Dendritic cell treated with granulocyte-macrophage colony-stimulating factor and Interleukin-4, amounts not matched to agents 40 ng/mL and 50 ng/mL, for 4 days (primary cell): Measurements from ENCODE around the gene DCAF6.

ENCODE experiments used
- H3K27ac Mint-ChIP-seq: one replicate; pipeline ENCODE4 v1.8.0; 2022; ENCODE audit warnings: mild to moderate bottlenecking, mixed read lengths
- H3K27me3 Mint-ChIP-seq: one replicate; pipeline ENCODE4 v1.8.0; 2022; ENCODE audit warnings: mild to moderate bottlenecking, mixed read lengths
- H3K36me3 Mint-ChIP-seq: one replicate; pipeline ENCODE4 v1.8.0; 2022; ENCODE audit warnings: low read depth, mixed read lengths
- H3K4me1 Mint-ChIP-seq: one replicate; pipeline ENCODE4 v1.8.0; 2022; ENCODE audit warnings: low read depth, mixed read lengths
- H3K4me3 Mint-ChIP-seq: one replicate; pipeline ENCODE4 v1.8.0; 2022; ENCODE audit warnings: mild to moderate bottlenecking, moderate library complexity, mixed read lengths
- H3K9me3 Mint-ChIP-seq: one replicate; pipeline ENCODE4 v1.8.0; 2022; ENCODE audit warnings: mixed read lengths
- intact Hi-C: fragments of 100-400 bp; cut with micrococcal nuclease; formaldehyde crosslinking; loops from one replicate; pipeline ENCODE4 v1.15.0; 2022

Gene DCAF6

GRCh38 chr1:168092566-168093355 lies 156.3 kb downstream of the DCAF6 start:
- Mint-ChIP-seq H3K4me1 (no peaks in the 10 kb centered on the region), H3K36me3 (no peaks in the 10 kb centered on the region), H3K9me3 (no peaks in the 10 kb centered on the region), H3K27ac (no peak overlapping the region), H3K27me3 (no peaks in the 10 kb centered on the region), H3K4me3 (no peak overlapping the region)
- intact Hi-C loops, result no loop called here

GRCh38 chr1:168093616-168094015 lies 157.1 kb downstream of the DCAF6 start:
- Mint-ChIP-seq H3K9me3 (no peaks in the 10 kb centered on the region), H3K4me1 (no peaks in the 10 kb centered on the region), H3K27me3 (no peaks in the 10 kb centered on the region), H3K36me3 (no peaks in the 10 kb centered on the region), H3K27ac (no peak overlapping the region), H3K4me3 (no peak overlapping the region)
- intact Hi-C loops, result no loop called here

DNA sequence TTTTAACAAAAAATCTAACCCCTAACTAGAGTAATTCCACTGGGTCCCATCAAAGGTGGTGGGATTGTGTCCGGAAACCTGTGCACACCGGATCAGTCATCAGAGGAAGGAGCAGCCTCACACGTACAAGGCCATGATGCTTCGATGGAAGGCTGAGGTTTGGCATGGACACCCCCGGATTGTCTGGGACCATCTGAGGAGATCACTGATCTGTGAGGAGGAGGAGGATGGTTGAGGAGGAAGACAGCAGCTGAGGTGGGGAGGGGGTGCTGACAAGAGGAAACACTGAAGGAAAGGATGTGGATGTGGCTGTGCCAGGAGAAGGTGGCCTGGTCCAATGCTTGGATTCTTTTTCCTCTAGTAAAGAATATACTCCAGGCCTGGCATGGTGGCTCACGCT lies 159.0 kb downstream of the DCAF6 start:
- no peaks in the 10 kb centered on the region for H3K4me1 Mint-ChIP-seq
- no peaks in the 10 kb centered on the region for H3K27me3 Mint-ChIP-seq
- intact Hi-C loops, result no loop called here
- no peak overlapping the region for H3K27ac Mint-ChIP-seq
- H3K36me3 Mint-ChIP-seq, result no peaks in the 10 kb centered on the region
- H3K9me3 Mint-ChIP-seq, result no peaks in the 10 kb centered on the region
- H3K4me3 Mint-ChIP-seq, result no peak overlapping the region

DNA sequence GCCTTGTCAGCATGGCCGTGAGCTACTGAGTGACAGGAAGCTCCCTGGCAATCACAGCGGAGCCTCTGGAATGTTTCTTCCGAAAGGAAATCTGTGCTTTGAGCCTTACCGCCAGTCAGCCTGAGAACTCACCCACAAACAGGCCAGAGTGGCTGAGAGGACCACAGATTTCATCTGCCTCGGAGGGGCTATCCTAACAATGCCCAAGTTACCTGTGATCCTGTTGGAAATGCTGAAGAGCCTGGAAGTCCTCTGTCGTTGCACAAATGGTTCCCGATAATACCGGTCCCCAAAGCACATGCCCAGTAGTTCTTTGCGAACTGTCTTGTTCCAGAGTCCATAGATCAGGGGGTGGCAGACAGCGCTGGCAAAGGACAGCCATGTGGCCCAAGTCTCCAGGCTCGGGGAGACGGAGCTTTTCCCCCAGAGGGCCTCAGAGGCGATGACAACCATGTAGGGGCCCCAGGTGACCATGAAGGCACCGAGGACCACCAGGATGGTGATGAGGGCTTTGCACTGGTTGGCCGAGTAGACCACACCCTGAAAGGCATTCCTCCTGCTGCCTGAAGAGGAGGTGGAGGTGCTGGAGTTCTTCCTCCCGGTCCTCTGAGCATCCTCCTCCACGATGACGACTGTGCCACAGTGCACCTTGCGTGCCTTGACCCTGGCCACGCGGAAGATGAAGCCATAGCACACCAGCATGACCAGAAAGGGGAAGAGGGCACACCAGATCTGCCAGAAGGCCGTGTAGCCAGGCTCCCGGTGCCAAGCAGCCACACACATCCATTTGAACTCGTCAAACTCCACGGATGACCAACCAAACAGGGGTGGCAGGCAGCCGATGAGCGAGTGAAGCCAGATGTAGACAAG lies 160.0 kb downstream of the DCAF6 start:
- H3K36me3 Mint-ChIP-seq, result no peaks in the 10 kb centered on the region
- intact Hi-C loops, result no loop called here
- no peaks in the 10 kb centered on the region for H3K4me1 Mint-ChIP-seq

DNA sequence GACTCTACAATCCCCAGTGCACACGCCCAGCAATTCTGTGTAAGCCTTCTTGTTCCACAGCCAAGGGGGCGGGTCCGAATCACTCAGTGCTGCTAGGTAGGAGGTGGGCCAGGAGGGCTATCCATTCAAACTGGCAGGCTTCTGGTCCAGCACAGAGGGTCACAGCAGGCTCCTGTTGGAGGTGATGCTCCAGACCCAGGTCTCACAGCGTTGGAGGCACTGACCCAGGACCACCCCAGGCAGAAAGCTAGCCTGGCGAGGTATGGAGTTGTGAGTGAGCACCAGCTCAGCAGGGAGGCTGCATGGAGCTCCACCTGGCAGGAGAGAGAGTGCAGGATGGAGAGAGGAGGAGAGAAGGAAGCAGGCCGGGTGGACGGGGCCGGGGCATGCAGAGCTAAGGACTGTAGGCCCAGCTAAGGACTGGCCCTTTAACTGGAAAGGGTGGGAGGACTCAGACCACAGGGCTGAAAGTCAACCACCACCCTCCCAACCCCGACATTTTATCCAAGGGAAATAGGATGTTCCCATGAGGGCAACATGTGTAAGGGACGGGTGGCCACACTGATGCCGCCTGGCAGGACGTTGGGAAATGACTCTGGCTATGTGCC lies 161.5 kb downstream of the DCAF6 start:
- H3K9me3 Mint-ChIP-seq, result no peaks in the 10 kb centered on the region
- H3K4me1 Mint-ChIP-seq, result no peaks in the 10 kb centered on the region
- H3K27me3 Mint-ChIP-seq, result no peaks in the 10 kb centered on the region
- H3K36me3 Mint-ChIP-seq, result no peaks in the 10 kb centered on the region
- no peak overlapping the region for H3K4me3 Mint-ChIP-seq
- intact Hi-C loops, result no loop called here
- no peak overlapping the region for H3K27ac Mint-ChIP-seq

More for the DNA sequence above, 160.0 kb downstream of the DCAF6 start:
- Mint-ChIP-seq H3K27ac (no peak overlapping the region), H3K9me3 (no peaks in the 10 kb centered on the region), H3K27me3 (no peaks in the 10 kb centered on the region), H3K4me3 (no peak overlapping the region)

DNA sequence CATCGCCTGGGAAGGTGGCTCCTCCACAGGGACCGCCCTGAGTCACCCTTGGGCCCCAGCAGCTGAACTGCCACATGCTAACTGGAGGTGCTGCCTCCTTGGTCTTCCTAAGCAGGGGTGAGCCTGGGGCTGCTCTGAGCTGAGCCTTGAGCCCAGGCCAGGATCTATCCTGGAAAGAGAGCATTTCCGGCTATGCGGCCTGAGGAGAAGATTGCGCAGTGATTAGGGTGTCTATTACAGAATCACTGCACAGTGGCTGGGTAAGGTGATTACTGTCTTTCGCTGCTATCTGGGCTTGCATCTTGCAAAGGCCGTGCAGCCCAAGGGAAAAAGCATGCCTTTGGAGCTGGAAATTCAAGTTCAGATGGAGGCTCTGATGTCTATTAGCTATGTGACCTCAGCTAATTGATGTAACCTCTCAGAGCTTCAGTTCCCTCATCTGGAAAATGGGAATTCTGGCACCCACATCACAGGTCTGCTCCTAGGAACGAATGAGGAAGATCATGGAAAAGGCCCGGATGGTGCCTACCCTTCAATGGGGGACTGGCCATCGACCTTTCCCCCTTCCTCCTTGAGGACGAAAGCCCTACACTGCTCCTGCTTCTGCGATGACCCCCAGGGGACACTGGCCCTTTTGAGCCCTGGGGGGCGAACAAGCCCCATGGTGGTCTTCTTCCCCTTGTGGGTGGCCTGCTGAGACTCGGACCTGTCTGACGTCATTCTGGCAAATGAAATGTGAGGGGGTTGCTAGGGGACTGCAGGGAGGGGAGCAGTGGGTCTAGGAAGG lies 162.2 kb downstream of the DCAF6 start:
- Mint-ChIP-seq H3K27ac (no peak overlapping the region), H3K4me3 (no peak overlapping the region), H3K27me3 (no peaks in the 10 kb centered on the region), H3K36me3 (no peaks in the 10 kb centered on the region), H3K9me3 (no peaks in the 10 kb centered on the region), H3K4me1 (no peaks in the 10 kb centered on the region)
- intact Hi-C loops, result no loop called here

DNA sequence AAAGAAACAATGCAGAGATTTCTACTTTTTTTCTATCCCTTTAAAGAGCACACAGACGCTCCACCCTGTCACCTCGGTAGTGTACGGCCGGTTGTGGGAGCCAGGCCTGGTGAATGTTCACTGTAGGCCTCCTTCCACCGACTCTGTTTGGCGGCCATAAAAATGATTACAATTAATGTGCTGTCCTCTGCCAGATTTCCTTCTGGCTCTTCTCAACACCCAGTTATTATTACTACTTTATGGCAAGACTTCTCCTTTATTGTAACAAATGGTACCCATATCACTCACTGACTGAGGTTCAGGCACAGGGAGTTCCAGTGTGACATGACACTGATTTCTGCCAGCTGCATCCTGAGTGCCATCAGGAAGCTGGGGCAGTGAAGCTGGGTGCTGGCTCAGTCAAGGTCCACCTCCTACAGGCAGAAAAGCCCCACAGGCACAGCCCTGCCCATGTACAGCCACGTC lies 162.9 kb downstream of the DCAF6 start:
- Mint-ChIP-seq H3K4me1 (no peaks in the 10 kb centered on the region), H3K9me3 (no peaks in the 10 kb centered on the region), H3K36me3 (no peaks in the 10 kb centered on the region), H3K27me3 (no peaks in the 10 kb centered on the region), H3K4me3 (no peak overlapping the region), H3K27ac (no peak overlapping the region)
- intact Hi-C loops, result no loop called here

DNA sequence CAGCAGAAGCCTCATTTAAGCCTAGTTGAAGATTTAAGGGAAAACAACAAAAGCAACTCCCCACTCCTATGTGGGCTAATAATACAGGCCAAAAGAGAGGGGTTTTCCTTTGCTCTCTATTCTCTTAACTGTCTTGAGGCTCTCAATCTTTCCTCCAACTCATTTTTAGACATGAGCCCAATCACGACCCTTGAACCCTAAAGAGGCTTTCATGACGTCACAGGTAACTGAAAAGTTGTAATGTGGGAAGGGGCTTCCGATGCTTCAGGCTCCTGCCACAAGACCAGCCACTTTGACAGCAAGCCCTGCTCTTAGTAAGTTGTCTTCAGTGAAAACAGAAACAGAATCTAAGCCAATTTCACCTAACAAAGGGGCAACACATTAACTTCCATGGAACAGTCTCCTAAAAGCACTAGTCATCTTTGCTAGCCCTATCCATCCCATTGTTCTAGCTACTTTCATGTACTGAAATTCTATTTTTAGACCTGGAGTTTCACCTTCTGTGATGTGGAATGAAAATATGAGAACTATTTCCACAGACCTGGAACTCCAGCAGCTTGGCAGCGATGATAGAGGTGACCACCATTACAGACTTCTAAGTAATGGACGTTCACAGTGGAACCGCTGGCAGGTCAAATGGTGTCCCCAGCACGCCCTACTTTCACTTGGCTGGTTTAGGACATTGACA lies 164.0 kb downstream of the DCAF6 start:
- Mint-ChIP-seq H3K9me3 (no peaks in the 10 kb centered on the region), H3K4me3 (no peak overlapping the region), H3K4me1 (no peaks in the 10 kb centered on the region), H3K27me3 (no peaks in the 10 kb centered on the region), H3K27ac (no peak overlapping the region), H3K36me3 (no peaks in the 10 kb centered on the region)
- intact Hi-C loops, result no loop called here

DNA sequence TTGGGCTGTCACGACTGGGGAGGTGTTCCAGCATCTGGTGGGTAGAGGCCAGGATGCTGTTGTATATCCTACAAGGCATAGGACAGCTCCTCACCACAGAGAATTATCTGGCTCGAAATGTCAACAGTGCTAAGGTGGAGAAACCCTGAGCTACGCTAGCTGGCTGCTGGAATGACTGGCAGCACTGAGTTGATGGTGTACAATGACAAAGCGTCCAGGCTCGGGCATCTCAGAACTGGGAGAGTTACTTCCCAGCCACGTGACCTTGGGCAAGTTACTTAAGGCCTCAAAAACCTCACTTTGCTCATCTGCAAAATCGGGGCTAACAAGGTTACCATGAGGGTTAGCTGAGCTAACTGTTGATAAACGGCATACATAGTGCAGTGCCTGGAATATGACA lies 164.9 kb downstream of the DCAF6 start:
- intact Hi-C loops, result no loop called here
- peaks cover 2% of the 10 kb centered on the region for H3K27me3 Mint-ChIP-seq
- no peaks in the 10 kb centered on the region for H3K36me3 Mint-ChIP-seq
- H3K9me3 Mint-ChIP-seq, result no peaks in the 10 kb centered on the region
- no peak overlapping the region for H3K4me3 Mint-ChIP-seq
- no peaks in the 10 kb centered on the region for H3K4me1 Mint-ChIP-seq
- H3K27ac Mint-ChIP-seq, result no peak overlapping the region

- H3K27ac Mint-ChIP-seq, result no peak overlapping the region
- no peaks in the 10 kb centered on the region for H3K9me3 Mint-ChIP-seq
- no peaks in the 10 kb centered on the region for H3K4me1 Mint-ChIP-seq
- no peaks in the 10 kb centered on the region for H3K36me3 Mint-ChIP-seq
- peaks cover 2% of the 10 kb centered on the region for H3K27me3 Mint-ChIP-seq
- no peak overlapping the region for H3K4me3 Mint-ChIP-seq
- intact Hi-C loops, result no loop called here
These were observed 166.0 kb downstream of the DCAF6 start for GRCh38 chr1:168102487-168102886.

DNA sequence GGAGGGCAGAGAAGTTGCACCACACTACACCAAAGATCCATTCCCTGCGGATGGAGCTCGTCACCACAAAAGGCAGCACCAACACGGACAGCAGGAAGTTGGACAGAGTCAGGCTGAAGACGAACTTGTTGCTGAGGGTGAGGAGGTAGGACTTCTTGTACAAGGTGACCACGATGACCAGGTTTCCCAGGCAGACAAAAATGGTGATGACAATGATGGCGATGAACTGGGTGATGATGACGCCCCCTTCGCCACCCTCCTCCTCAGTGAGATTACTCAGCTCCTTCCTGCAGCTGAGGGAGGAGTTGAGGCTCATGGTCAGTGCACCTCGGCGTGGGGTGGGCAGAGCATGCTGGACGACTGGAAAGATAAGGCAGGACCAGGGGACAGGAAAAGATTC lies 168.1 kb downstream of the DCAF6 start:
- H3K27me3 Mint-ChIP-seq, result peaks cover 2% of the 10 kb centered on the region
- H3K4me1 Mint-ChIP-seq, result no peaks in the 10 kb centered on the region
- no peak overlapping the region for H3K27ac Mint-ChIP-seq
- H3K36me3 Mint-ChIP-seq, result no peaks in the 10 kb centered on the region
- intact Hi-C loops, result no loop called here
- H3K4me3 Mint-ChIP-seq, result no peak overlapping the region
- H3K9me3 Mint-ChIP-seq, result no peaks in the 10 kb centered on the region

- H3K9me3 Mint-ChIP-seq, result no peaks in the 10 kb centered on the region
- intact Hi-C loops, result no loop called here
- no peak overlapping the region for H3K27ac Mint-ChIP-seq
- peaks cover 2% of the 10 kb centered on the region for H3K27me3 Mint-ChIP-seq
- no peaks in the 10 kb centered on the region for H3K36me3 Mint-ChIP-seq
- H3K4me1 Mint-ChIP-seq, result peaks cover 8% of the 10 kb centered on the region
- no peak overlapping the region for H3K4me3 Mint-ChIP-seq
These were observed 169.4 kb downstream of the DCAF6 start for GRCh38 chr1:168105846-168106245.

- Mint-ChIP-seq H3K4me3 (no peak overlapping the region), H3K9me3 (no peaks in the 10 kb centered on the region), H3K4me1 (peaks cover 12% of the 10 kb centered on the region), H3K27me3 (peaks cover 2% of the 10 kb centered on the region), H3K36me3 (no peaks in the 10 kb centered on the region), H3K27ac (no peak overlapping the region)
- intact Hi-C loops, result no loop called here
These were observed 169.8 kb downstream of the DCAF6 start for GRCh38 chr1:168106274-168106673.
